OCI-LY3 (cell line): ENCODE measurements around the gene CRISP1.

Experiments used
- CTCF ChIP-seq: fragments of 200-600, 300-600 bp; sonication (generic); IDR thresholded peaks from 2 replicates; pipeline ENCODE4 v1.5.1; 2014; ENCODE audit warnings: antibody characterized with exemption, low read length, low read depth
- EZH2phosphoT487 ChIP-seq: fragments of 200-600 bp; shearing (Covaris generic); IDR thresholded peaks from 2 replicates; pipeline ENCODE4 v1.6.1; 2018; ENCODE audit warnings: antibody characterized with exemption, mixed run types, low read depth

- TF ChIP-seq CTCF (no peak), EZH2phosphoT487 (no peak)
Observed at GRCh38 chr6:49806145-49806544, 60.2 kb downstream of the CRISP1 start.
